Measurements from ENCODE around the gene ATP10B. TPM values are rescaled to one million over a fixed set of nuclear protein-coding genes. Genes with fewer than 3 reads are reported as not detected.

The ATP10B gene
- total RNA-seq, 2 experiments from 2014 or later = not detected

GRCh38 chr5:160628619-160628968, 223.4 kb downstream of the ATP10B start:
- H3K4me2 ChIP-seq (ENCODE audit: low read length) = no peak overlapping the region
- H3K4me3 ChIP-seq (ENCODE audit: low read depth, low read length, poor library complexity, severe bottlenecking) = no peak overlapping the region
- H4K20me1 ChIP-seq (ENCODE audit: insufficient read depth, low read length) = no peaks in the 10 kb centered on the region
- ChIA-PET CTCF (ENCODE audit: unreplicated experiment) (no interaction called here), POLR2A (no interaction called here)
- no peaks in the 10 kb centered on the region for H3K36me3 ChIP-seq (ENCODE audit: insufficient read depth, low read length)
- intact Hi-C loops (cut with micrococcal nuclease; ENCODE audit: unreplicated experiment) = no loop called here
- no peak for DNase-seq (ENCODE audit: low spot score)
- no peaks in the 10 kb centered on the region for H3K4me1 ChIP-seq (ENCODE audit: insufficient read depth, low read length, poor library complexity, severe bottlenecking)
- no peak overlapping the region for H2AFZ ChIP-seq (ENCODE audit: low read length)
- no peaks in the 10 kb centered on the region for H3K79me2 ChIP-seq (ENCODE audit: insufficient read depth, low read depth, low read length)
- BruUV-seq (replicated peaks) = no TSS peak
- TF ChIP-seq CTCF (conservative IDR thresholded peaks at IDR 0.05; ENCODE audit: low read length) (no peak), EZH2phosphoT487 (IDR thresholded peaks at IDR 0.05; ENCODE audit: borderline replicate concordance, low read depth, low read length) (no peak)
- H3K27ac ChIP-seq (ENCODE audit: low read depth, low read length, poor library complexity, severe bottlenecking) = no peak overlapping the region
- H3K9me3 ChIP-seq (ENCODE audit: low read length) = no peaks in the 10 kb centered on the region
- no peaks in the 10 kb centered on the region for H3K9me2 ChIP-seq (ENCODE audit: insufficient read depth, low read length)

- H3K9me2 ChIP-seq (ENCODE audit: insufficient read depth, low read length) = no peaks in the 10 kb centered on the region
- BruUV-seq (replicated peaks) = no TSS peak
- no peaks in the 10 kb centered on the region for H3K79me2 ChIP-seq (ENCODE audit: insufficient read depth, low read depth, low read length)
- no peak overlapping the region for H3K4me3 ChIP-seq (ENCODE audit: low read depth, low read length, poor library complexity, severe bottlenecking)
- TF ChIP-seq CTCF (conservative IDR thresholded peaks at IDR 0.05; ENCODE audit: low read length) (no peak), EZH2phosphoT487 (IDR thresholded peaks at IDR 0.05; ENCODE audit: borderline replicate concordance, low read depth, low read length) (no peak)
- H4K20me1 ChIP-seq (ENCODE audit: insufficient read depth, low read length) = no peaks in the 10 kb centered on the region
- H3K36me3 ChIP-seq (ENCODE audit: insufficient read depth, low read length) = no peaks in the 10 kb centered on the region
- no peak overlapping the region for H3K27ac ChIP-seq (ENCODE audit: low read depth, low read length, poor library complexity, severe bottlenecking)
- DNase-seq (ENCODE audit: low spot score) = no peak
- no peaks in the 10 kb centered on the region for H3K4me1 ChIP-seq (ENCODE audit: insufficient read depth, low read length, poor library complexity, severe bottlenecking)
- intact Hi-C loops (cut with micrococcal nuclease; ENCODE audit: unreplicated experiment) = no loop called here
- H3K9me3 ChIP-seq (ENCODE audit: low read length) = no peaks in the 10 kb centered on the region
- no peak overlapping the region for H2AFZ ChIP-seq (ENCODE audit: low read length)
- ChIA-PET CTCF (ENCODE audit: unreplicated experiment) (no interaction called here), POLR2A (no interaction called here)
- no peak overlapping the region for H3K4me2 ChIP-seq (ENCODE audit: low read length)
Measured at GRCh38 chr5:160627921-160628618, 223.9 kb downstream of the ATP10B start.

GRCh38 chr5:160626322-160626721, 225.7 kb downstream of the ATP10B start:
- POLR2A ChIA-PET = interaction anchor here (0.6 to 0.7 kb wide), 2 partner anchors 303 to 880 kb away, joined by 3 to 10 read pairs; no protein-coding TSS in a partner anchor
- TF ChIP-seq CTCF (conservative IDR thresholded peaks at IDR 0.05; ENCODE audit: low read length) (no peak), EZH2phosphoT487 (IDR thresholded peaks at IDR 0.05; ENCODE audit: borderline replicate concordance, low read depth, low read length) (no peak)
- H3K4me3 ChIP-seq (ENCODE audit: low read depth, low read length, poor library complexity, severe bottlenecking) = no peak overlapping the region
- no peak for DNase-seq (ENCODE audit: low spot score)
- BruUV-seq (replicated peaks) = no TSS peak
- H4K20me1 ChIP-seq (ENCODE audit: insufficient read depth, low read length) = no peaks in the 10 kb centered on the region
- no peaks in the 10 kb centered on the region for H3K36me3 ChIP-seq (ENCODE audit: insufficient read depth, low read length)
- intact Hi-C loops (cut with micrococcal nuclease; ENCODE audit: unreplicated experiment) = no loop called here
- no peaks in the 10 kb centered on the region for H3K9me2 ChIP-seq (ENCODE audit: insufficient read depth, low read length)
- no peak overlapping the region for H3K27ac ChIP-seq (ENCODE audit: low read depth, low read length, poor library complexity, severe bottlenecking)
- H2AFZ ChIP-seq (ENCODE audit: low read length) = no peak overlapping the region
- CTCF ChIA-PET (ENCODE audit: unreplicated experiment) = no interaction called here
- H3K4me1 ChIP-seq (ENCODE audit: insufficient read depth, low read length, poor library complexity, severe bottlenecking) = no peaks in the 10 kb centered on the region
- no peak overlapping the region for H3K4me2 ChIP-seq (ENCODE audit: low read length)
- H3K79me2 ChIP-seq (ENCODE audit: insufficient read depth, low read depth, low read length) = no peaks in the 10 kb centered on the region
- H3K9me3 ChIP-seq (ENCODE audit: low read length) = no peaks in the 10 kb centered on the region
